A549 (cell line): ENCODE measurements around the gene ARL15. TPM values are rescaled to one million over a fixed set of nuclear protein-coding genes. Genes with fewer than 3 reads are reported as not detected.

ENCODE experiments used
- ATAC-seq, 2 experiments: fragments of 200-7000 bp in 1 of 2; fragments of >200 bp in 1 of 2; cut with Nextera tagmentation in 1 of 2; cut with Tn5 transposase in 1 of 2; 3 replicates each; pipeline versions ENCODE4 v1.8.0 to v1.9.1; 2018 to 2020; ENCODE audit warnings: mild to moderate bottlenecking in 1 of 2, moderate library complexity in 1 of 2
- CTCF ChIA-PET: fragments of 300-600 bp; sonication (Branson Sonifier 250); formaldehyde crosslinking; extraction: SDS; loops from one replicate; lab custom pipeline; 2021; ENCODE audit warnings: antibody characterized with exemption, inconsistent platforms; lab: Yijun Ruan, JAX
- POLR2A ChIA-PET: fragments of 350-600 bp; formaldehyde crosslinking; extraction: SDS; loops from one replicate; lab custom pipeline; 2021; ENCODE audit warnings: antibody characterized with exemption, inconsistent platforms; lab: Yijun Ruan, JAX
- DNase-seq, 2 experiments: peaks; one replicate each; pipeline versions ENCODE4 v3.0.0 to v3.0.0-alpha.2; 2011 to 2016; ENCODE audit warnings: low read depth in 1 of 2, low spot score in 1 of 2
- FAIRE-seq: peaks from 2 replicates; lab custom pipeline; 2011; peaks lifted over from hg19 to GRCh38; lab: Jason Lieb, UNC
- H3K27ac ChIP-seq, 2 experiments: fragments of >200 bp; sonication (Bioruptor Twin); formaldehyde crosslinking; 3 replicates each; pipeline ENCODE4 v1.5.1; 2016 to 2017
- H3K4me1 ChIP-seq: fragments of >200 bp; sonication (Bioruptor Twin); formaldehyde crosslinking; 3 replicates; pipeline ENCODE4 v1.6.1; 2016
- H3K4me2 ChIP-seq: fragments of >200 bp; sonication (Bioruptor Twin); formaldehyde crosslinking; 3 replicates; pipeline ENCODE4 v1.6.1; 2016
- H3K4me3 ChIP-seq: fragments of >200 bp; sonication (Bioruptor Twin); formaldehyde crosslinking; 3 replicates; pipeline ENCODE4 v1.5.1; 2016
- H3K9me3 ChIP-seq: fragments of >200 bp; sonication (Bioruptor Twin); formaldehyde crosslinking; 3 replicates; pipeline ENCODE4 v1.6.1; 2016
- ATOH8 ChIP-seq: fragments of 250-450 bp; sonication (Bioruptor Pico); IDR thresholded peaks from 2 replicates; pipeline ENCODE4 v1.5.0; 2020; ENCODE audit warnings: low read depth, mild to moderate bottlenecking, moderate library complexity
- BCL3 ChIP-seq: fragments of >200 bp; sonication (Bioruptor Twin); formaldehyde crosslinking; IDR thresholded peaks from 3 replicates; pipeline ENCODE4 v1.6.1; 2016
- BHLHE40 ChIP-seq: IDR thresholded peaks from 2 replicates; pipeline ENCODE4 v1.6.1; 2012; ENCODE audit warnings: low read depth, low read length, inconsistent platforms
- CHD2 ChIP-seq: fragments of 150-350 bp; IDR thresholded peaks from 2 replicates; pipeline ENCODE4 v1.6.1; 2014; ENCODE audit warnings: low read length; ENCODE audit not compliant: partially characterized antibody
- CHD4 ChIP-seq: fragments of 200-600 bp; sonication (generic); IDR thresholded peaks from 2 replicates; pipeline ENCODE4 v1.6.1; 2016; ENCODE audit warnings: antibody characterized with exemption, mild to moderate bottlenecking, borderline replicate concordance
- CTCF ChIP-seq: fragments of >200 bp; sonication (Bioruptor Twin); formaldehyde crosslinking; IDR thresholded peaks from 3 replicates; pipeline ENCODE4 v1.5.1; 2016
- ELK1 ChIP-seq: fragments of 150-350 bp; IDR thresholded peaks from 2 replicates; pipeline ENCODE4 v1.6.1; 2014; ENCODE audit warnings: low read depth, mild to moderate bottlenecking, low read length
- FOSB ChIP-seq: fragments of 250-450 bp; sonication (Bioruptor Pico); IDR thresholded peaks from 2 replicates; pipeline ENCODE4 v1.5.0; 2020; ENCODE audit warnings: mild to moderate bottlenecking, moderate library complexity
- GATA3 ChIP-seq: IDR thresholded peaks from 2 replicates; pipeline ENCODE4 v1.6.1; 2012; ENCODE audit warnings: borderline replicate concordance
- HES2 ChIP-seq: fragments of >200 bp; sonication (Bioruptor Twin); formaldehyde crosslinking; IDR thresholded peaks from 2 replicates; pipeline ENCODE4 v1.6.1; 2016
- HEYL ChIP-seq: fragments of 250-450 bp; sonication (Bioruptor Pico); IDR thresholded peaks from 2 replicates; pipeline ENCODE4 v1.8.0; 2021; ENCODE audit warnings: mild to moderate bottlenecking, moderate library complexity
- HOXB13 ChIP-seq: fragments of 250-450 bp; sonication (Bioruptor Pico); IDR thresholded peaks from 2 replicates; pipeline ENCODE4 v1.5.0; 2020; ENCODE audit warnings: low read depth, mild to moderate bottlenecking, moderate library complexity
- HOXB5 ChIP-seq: fragments of 250-450 bp; sonication (Bioruptor Pico); IDR thresholded peaks from 2 replicates; pipeline ENCODE4 v1.5.0; 2020; ENCODE audit warnings: mild to moderate bottlenecking, moderate library complexity
- KDM5A ChIP-seq: fragments of 200-600 bp; sonication (generic); IDR thresholded peaks from 2 replicates; pipeline ENCODE4 v1.6.1; 2016; ENCODE audit warnings: antibody characterized with exemption, mild to moderate bottlenecking
- NR3C1 ChIP-seq: fragments of >200 bp; sonication (Bioruptor Twin); formaldehyde crosslinking; IDR thresholded peaks from 3 replicates; pipeline ENCODE4 v1.6.1; 2017
- RAD21 ChIP-seq, 2 experiments: fragments of >200 bp in 1 of 2; sonication (Bioruptor Twin) in 1 of 2; formaldehyde crosslinking in 1 of 2; IDR thresholded peaks in 1 of 2; conservative IDR thresholded peaks in 1 of 2; 2 replicates in 1 of 2; 3 replicates in 1 of 2; pipeline ENCODE4 v1.6.1; 2012 to 2018; ENCODE audit warnings: inconsistent platforms in 1 of 2
- REST ChIP-seq: fragments of 200-600 bp; sonication (generic); IDR thresholded peaks from 2 replicates; pipeline ENCODE4 v1.6.1; 2016; ENCODE audit warnings: antibody characterized with exemption, mild to moderate bottlenecking, moderate library complexity
- RFX5 ChIP-seq: fragments of 450-650 bp; IDR thresholded peaks from 2 replicates; pipeline ENCODE4 v1.7.1; 2014; ENCODE audit warnings: antibody characterized with exemption, mild to moderate bottlenecking, moderate library complexity
- USF2 ChIP-seq: fragments of 450-650 bp; IDR thresholded peaks from 2 replicates; pipeline ENCODE4 v1.6.1; 2014; ENCODE audit warnings: antibody characterized with exemption
- ZNF302 ChIP-seq: fragments of 250-450 bp; sonication (Bioruptor Pico); IDR thresholded peaks from 2 replicates; pipeline ENCODE4 v1.9.0; 2021; ENCODE audit warnings: inconsistent platforms, mild to moderate bottlenecking, moderate library complexity
- WGBS: methylation state at CpG from one replicate; pipeline ENCODE4 v1.1.6; 2017; ENCODE audit errors: missing lambda C conversion rate; 5-methylcytosine and 5-hydroxymethylcytosine counted together
- polyA plus RNA-seq, 4 experiments: library from polyadenylated mRNA; depleted of rRNA in 3 of 4; stranded (reverse); fragments of >200 nt; fragmentation: RNase III in 1 of 4; extraction: RNeasy Plus Mini Kit Qiagen cat#74134 plus additional on column Dnase treatment in 1 of 4; gene quantifications; 2 replicates in 3 of 4; 3 replicates in 1 of 4; pipeline ENCODE4 v1.2.3, GENCODE V29; 2011 to 2017

ARL15 gene
- polyA plus RNA-seq, 2 of the 4 experiments (the other 2 are of a cell fraction), result 11.8 to 12.1 TPM

- FAIRE-seq (no peak), DNase-seq (no peak)
- POLR2A ChIA-PET, result no interaction called here
- Histone ChIP-seq H3K4me2 (no peak overlapping the region), H3K4me3 (no peak overlapping the region), H3K4me1 (no peaks in the 10 kb centered on the region), H3K9me3 (no peaks in the 10 kb centered on the region)
- 43% methylated on average over 1 of the region's 1 CpG for WGBS
- TF ChIP-seq USF2 (no peak), RAD21 (conservative IDR thresholded peaks at IDR 0.05 in 1 of 2, IDR thresholded peaks at IDR 0.05 in 1 of 2) (no peak), HOXB13 (CRISPR knock-in tag) (no peak), HOXB5 (CRISPR knock-in tag) (no peak), HES2 (no peak), BHLHE40 (no peak), RFX5 (no peak), CHD2 (no peak), BCL3 (no peak), GATA3 (no peak), ZNF302 (CRISPR knock-in tag) (no peak), FOSB (CRISPR knock-in tag) (no peak), HEYL (CRISPR knock-in tag) (no peak), CHD4 (no peak), REST (no peak), KDM5A (no peak), ELK1 (no peak), NR3C1 (no peak), CTCF (no peak), ATOH8 (CRISPR knock-in tag) (no peak)
- TF ChIP-seq, all 56 proteins: peak for 0
- H3K27ac ChIP-seq, result no peak overlapping the region
- ATAC-seq, result no peak
- CTCF ChIA-PET, result no interaction called here
These were observed 46.9 kb downstream of the ARL15 start for GRCh38 chr5:54263447-54263846.
